Pancreas (tissue), 10 donors: Measurements from ENCODE around the gene PRLH. TPM values are rescaled to one million over a fixed set of nuclear protein-coding genes. Genes with fewer than 3 reads are reported as not detected.

ENCODE experiments used
- ATAC-seq, 4 donors: fragments of 200-7000 bp; cut with Tn5 transposase; one replicate each; pipeline versions ENCODE4 v1.8.0 to v1.9.1; 2020; ENCODE audit warnings: mild to moderate bottlenecking in 4 of 4, moderate library complexity in 4 of 4
- DNase-seq, 6 donors: peaks; one replicate each; pipeline ENCODE4 v3.0.0-alpha.2; 2020
- FAIRE-seq: peaks from 2 replicates; lab custom pipeline; 2012; peaks lifted over from hg19 to GRCh38; lab: Jason Lieb, UNC
- H3K27ac ChIP-seq, 4 donors: fragments of 200-600 bp; sonication (generic); 1 replicate in 3 of 4; 2 replicates in 1 of 4; pipeline versions ENCODE4 v1.5.0 to v1.8.0; 2020
- H3K27me3 ChIP-seq, 4 donors: fragments of 200-600 bp; one replicate each; pipeline ENCODE4 v1.8.0; 2021
- H3K36me3 ChIP-seq, 3 donors: fragments of 200-600 bp; sonication (generic) in 1 of 3; one replicate each; pipeline versions ENCODE4 v1.5.0 to v1.8.0; 2020 to 2021
- H3K4me1 ChIP-seq, 3 donors: fragments of 200-600 bp; one replicate each; pipeline ENCODE4 v1.8.0; 2021
- H3K4me3 ChIP-seq, 4 donors: fragments of 200-600 bp; sonication (generic) in 2 of 4; one replicate each; pipeline versions ENCODE4 v1.5.0 to v1.8.0; 2020 to 2021
- H3K9me3 ChIP-seq, 4 donors: fragments of 200-600 bp; one replicate each; pipeline ENCODE4 v1.8.0; 2021
- CTCF ChIP-seq, 4 donors: fragments of 200-600 bp; sonication (generic) in 3 of 4; IDR thresholded peaks; one replicate each; pipeline versions ENCODE4 v1.5.0 to v1.8.0; 2021; ENCODE audit warnings: antibody characterized with exemption in 4 of 4
- WGBS, 2 donors: extraction: QIAGEN DNeasy Blood & Tissue Kit; methylation state at CpG; one replicate each; pipeline ENCODE4 v1.1.7; 2013; 5-methylcytosine and 5-hydroxymethylcytosine counted together
- intact Hi-C, 3 donors: fragments of 100-400 bp; cut with DNase I; formaldehyde crosslinking; loops; one replicate each; pipeline versions ENCODE4 v1.11.1 to v1.14.2; 2022
- polyA plus RNA-seq, 2 donors: library from polyadenylated mRNA; stranded (reverse); fragments of 200-250 nt; gene quantifications; one replicate each; pipeline ENCODE4 v1.2.3, GENCODE V29; 2013
- total RNA-seq, 6 donors: library from RNA; stranded (reverse); fragmentation: NEBNext Ultra II Directional in 4 of 6; extraction: Animal tissue kit (Norgen Biotek cat#: 25700) in 4 of 6; gene quantifications; one replicate each; pipeline versions ENCODE4 v1.2.1 to v1.2.4, GENCODE V29; 2021 to 2023
- donor health status: healthy with polysubstance abuse.
- donor health status: DM: no; HTN: no; CAD: no; lungs with moderate emphysema.
- donor health status: DM: no; HTN: no; CAD: no.
- donor health status: control.
- donor health status: control.
- donor health status: Bipolar disorder and iron deficiency.
- donor health status: DM: yes; HTN: yes; CAD: no.
- donor health status: DM: no; HTN: no; CAD: no.
- donor health status: DM: no; HTN: no; CAD: no.
- donor health status: DM: yes; HTN: yes; CAD: no.

Gene PRLH
- total and polyA plus RNA-seq, 8 donors, result not detected

GRCh38 chr2:237534380-237534779 lies 32.0 kb upstream of the PRLH start:
- Histone ChIP-seq H3K27me3 (no peaks in the 10 kb centered on the region), H3K9me3 (no peaks in the 10 kb centered on the region), H3K4me3 (no peak overlapping the region), H3K36me3 (no peaks in the 10 kb centered on the region), H3K27ac (no peak overlapping the region), H3K4me1 (no peaks in the 10 kb centered on the region)
- ATAC-seq (no peak), FAIRE-seq (no peak), DNase-seq (no peak)
- intact Hi-C loops, result no loop called here
- WGBS, 2 donors, result 97 to 100% methylated on average over 1 of the region's 1 CpG
- no peak for TF ChIP-seq CTCF (IDR thresholded peaks at IDR 0.05)

GRCh38 chr2:237535385-237536082 lies 30.8 kb upstream of the PRLH start:
- no peaks in the 10 kb centered on the region for H3K9me3 ChIP-seq
- 84 to 85% methylated on average over 8 of the region's 8 CpGs for WGBS, 2 donors
- no peaks in the 10 kb centered on the region for H3K4me1 ChIP-seq
- no peak for DNase-seq
- no peak for FAIRE-seq
- ATAC-seq, result no peak
- no peaks in the 10 kb centered on the region for H3K36me3 ChIP-seq
- TF ChIP-seq CTCF (IDR thresholded peaks at IDR 0.05), result no peak
- intact Hi-C loops, result no loop called here
- no peaks in the 10 kb centered on the region for H3K27me3 ChIP-seq
- no peak overlapping the region for H3K27ac ChIP-seq
- H3K4me3 ChIP-seq, result no peak overlapping the region

- no peak for FAIRE-seq
- whole genome bisulfite sequencing, 2 donors, result 89 to 97% methylated on average over 5 of the region's 5 CpGs
- no peak overlapping the region for H3K4me3 ChIP-seq
- no peaks in the 10 kb centered on the region for H3K36me3 ChIP-seq
- no peak overlapping the region for H3K27ac ChIP-seq
- no peaks in the 10 kb centered on the region for H3K27me3 ChIP-seq
- DNase-seq, result no peak
- intact Hi-C loops, result no loop called here
- no peak for ATAC-seq
- no peaks in the 10 kb centered on the region for H3K4me1 ChIP-seq
- no peaks in the 10 kb centered on the region for H3K9me3 ChIP-seq
- no peak for TF ChIP-seq CTCF (IDR thresholded peaks at IDR 0.05)
Measured at GRCh38 chr2:237536083-237536415, 30.3 kb upstream of the PRLH start.

- WGBS, 2 donors, result 88 to 91% methylated on average over 9 of the region's 9 CpGs
- Histone ChIP-seq H3K27ac (no peak overlapping the region), H3K27me3 (no peaks in the 10 kb centered on the region), H3K4me1 (no peaks in the 10 kb centered on the region), H3K4me3 (no peak overlapping the region), H3K36me3 (no peaks in the 10 kb centered on the region), H3K9me3 (no peaks in the 10 kb centered on the region)
- no peak for TF ChIP-seq CTCF (IDR thresholded peaks at IDR 0.05)
- DNase-seq, result no peak
- ATAC-seq, result no peak
- intact Hi-C loops, result no loop called here
- FAIRE-seq, result no peak
Measured at GRCh38 chr2:237536617-237537016, 29.8 kb upstream of the PRLH start.

- DNase-seq, result no peak
- no peak for FAIRE-seq
- intact Hi-C loops, result no loop called here
- Histone ChIP-seq H3K9me3 (no peaks in the 10 kb centered on the region), H3K27me3 (no peaks in the 10 kb centered on the region), H3K4me3 (no peak overlapping the region), H3K4me1 (no peaks in the 10 kb centered on the region), H3K36me3 (no peaks in the 10 kb centered on the region), H3K27ac (no peak overlapping the region)
- no peak for TF ChIP-seq CTCF (IDR thresholded peaks at IDR 0.05)
- no peak for ATAC-seq
- 77 to 85% methylated on average over 29 of the region's 29 CpGs for WGBS, 2 donors
Measured at GRCh38 chr2:237538001-237538720, 28.2 kb upstream of the PRLH start.
